GM18526 (cell line): ENCODE results near the gene CERT1.

Experiments
- POLR2A ChIP-seq: IDR thresholded peaks from 3 replicates; pipeline ENCODE4 v1.6.1; 2011; ENCODE audit not compliant: insufficient read length; ENCODE audit errors: extremely low read depth

The CERT1 gene

GRCh38 chr5:75491621-75492020 lies 19.8 kb downstream of the CERT1 start:
- TF ChIP-seq POLR2A = no peak

- no peak for TF ChIP-seq POLR2A
These were observed 26.8 kb downstream of the CERT1 start for GRCh38 chr5:75484605-75485004.

- no peak for TF ChIP-seq POLR2A
These were observed 28.9 kb downstream of the CERT1 start for GRCh38 chr5:75482482-75482881.

- no peak for TF ChIP-seq POLR2A
These were observed 30.4 kb downstream of the CERT1 start for GRCh38 chr5:75481024-75481423.

- TF ChIP-seq POLR2A = no peak
These were observed 36.1 kb downstream of the CERT1 start for GRCh38 chr5:75475364-75475763.

GRCh38 chr5:75473463-75473862 lies 38.0 kb downstream of the CERT1 start:
- no peak for TF ChIP-seq POLR2A

GRCh38 chr5:75472973-75473372 lies 38.5 kb downstream of the CERT1 start:
- TF ChIP-seq POLR2A = no peak

GRCh38 chr5:75471193-75471592 lies 40.2 kb downstream of the CERT1 start:
- no peak for TF ChIP-seq POLR2A

GRCh38 chr5:75469017-75469416 lies 42.4 kb downstream of the CERT1 start:
- no peak for TF ChIP-seq POLR2A

GRCh38 chr5:75468593-75468992 lies 42.8 kb downstream of the CERT1 start:
- TF ChIP-seq POLR2A = no peak

GRCh38 chr5:75466006-75466716 lies 45.3 kb downstream of the CERT1 start:
- TF ChIP-seq POLR2A = no peak

- no peak for TF ChIP-seq POLR2A
These were observed 45.9 kb downstream of the CERT1 start for GRCh38 chr5:75465480-75465879.

- TF ChIP-seq POLR2A = no peak
These were observed 47.7 kb downstream of the CERT1 start for GRCh38 chr5:75463726-75464125.

GRCh38 chr5:75461679-75462078 lies 49.8 kb downstream of the CERT1 start:
- TF ChIP-seq POLR2A = no peak

GRCh38 chr5:75460942-75461610 lies 50.4 kb downstream of the CERT1 start:
- no peak for TF ChIP-seq POLR2A

- no peak for TF ChIP-seq POLR2A
These were observed 50.9 kb downstream of the CERT1 start for GRCh38 chr5:75460532-75460931.

GRCh38 chr5:75457691-75458090 lies 53.7 kb downstream of the CERT1 start:
- TF ChIP-seq POLR2A = no peak

GRCh38 chr5:75457161-75457560 lies 54.3 kb downstream of the CERT1 start:
- no peak for TF ChIP-seq POLR2A

- no peak for TF ChIP-seq POLR2A
These were observed 61.4 kb downstream of the CERT1 start for GRCh38 chr5:75450069-75450468.
